Psoas muscle (tissue), 8 donors: Measurements from ENCODE around the gene ENTPD6. TPM values are rescaled to one million over a fixed set of nuclear protein-coding genes. Genes with fewer than 3 reads are reported as not detected.
"Not testable (repeated sequence)": the region's sequence is repeated elsewhere in the genome, so short reads cannot be mapped to it uniquely, and the experiment has no call there.

Experiments
- ATAC-seq, 4 donors: fragments of 200-7000 bp; cut with Tn5 transposase; one replicate each; pipeline ENCODE4 v1.9.1; 2020; ENCODE audit warnings: moderate library complexity in 3 of 4, mild to moderate bottlenecking in 2 of 4
- DNase-seq, 2 donors: peaks; one replicate each; pipeline ENCODE4 v3.0.0-alpha.2; 2020
- H3K27ac ChIP-seq: fragments of 200-600 bp; one replicate; pipeline ENCODE4 v1.8.0; 2022
- H3K27me3 ChIP-seq, 3 donors: fragments of 200-600 bp in 1 of 3; one replicate each; pipeline versions ENCODE4 v1.6.1 to v1.8.0; 2013 to 2022; ENCODE audit warnings: low read length in 2 of 3, mild to moderate bottlenecking in 2 of 3, moderate library complexity in 1 of 3; ENCODE audit not compliant: insufficient read depth in 3 of 3
- H3K36me3 ChIP-seq, 2 donors: fragments of 200-600 bp in 1 of 2; one replicate each; pipeline versions ENCODE4 v1.6.1 to v1.8.0; 2013 to 2022; ENCODE audit warnings: low read depth in 1 of 2, mild to moderate bottlenecking in 1 of 2, moderate library complexity in 1 of 2; ENCODE audit not compliant: insufficient read depth in 1 of 2
- H3K4me1 ChIP-seq: fragments of 200-600 bp; one replicate; pipeline ENCODE4 v1.8.0; 2022
- H3K4me3 ChIP-seq: fragments of 200-600 bp; one replicate; pipeline ENCODE4 v1.8.0; 2022; ENCODE audit warnings: mild to moderate bottlenecking
- H3K9me3 ChIP-seq: fragments of 200-600 bp; one replicate; pipeline ENCODE4 v1.8.0; 2022
- CTCF ChIP-seq: fragments of 200-600 bp; IDR thresholded peaks from one replicate; pipeline ENCODE4 v1.8.0; 2022; ENCODE audit warnings: antibody characterized with exemption
- WGBS, 3 donors: extraction: QIAGEN DNeasy Blood & Tissue Kit; methylation state at CpG; one replicate each; pipeline versions ENCODE4 v1.1.6 to v1.1.7; 2013; 5-methylcytosine and 5-hydroxymethylcytosine counted together
- intact Hi-C, 2 donors: fragments of 100-400 bp; cut with DNase I; formaldehyde crosslinking; loops; one replicate each; pipeline versions ENCODE4 v1.11.0 to v1.14.2; 2022
- polyA plus RNA-seq, 3 donors: library from polyadenylated mRNA; stranded (reverse); fragments of 200-250 nt; gene quantifications; one replicate each; pipeline ENCODE4 v1.2.3, GENCODE V29; 2013
- total RNA-seq, 4 donors: library from RNA; stranded (reverse); fragmentation: NEBNext Ultra II Directional in 2 of 4; extraction: Animal tissue kit (Norgen Biotek cat#: 25700) in 2 of 4; gene quantifications; one replicate each; pipeline versions ENCODE4 v1.2.1 to v1.2.4, GENCODE V29; 2021 to 2023
- donor health status: healthy with polysubstance abuse.
- donor health status: DM: no; HTN: no; CAD: no; lungs with moderate emphysema.
- donor health status: Bipolar disorder and iron deficiency.
- donor health status: healthy.
- donor health status: DM: yes; HTN: yes; CAD: no.
- donor health status: DM: no; HTN: no; CAD: no.
- donor health status: DM: no; HTN: no; CAD: no.
- donor health status: DM: yes; HTN: yes; CAD: no.

The ENTPD6 gene
- total and polyA plus RNA-seq, 7 donors = 28.7 to 65.3 (median 38.9) TPM

- DNase-seq (no peak), ATAC-seq (no peak)
- H3K9me3 ChIP-seq = no peaks in the 10 kb centered on the region
- H3K27ac ChIP-seq = no peak overlapping the region
- intact Hi-C loops = no loop called here
- H3K4me3 ChIP-seq = no peak overlapping the region
- no peak for TF ChIP-seq CTCF
- H3K36me3 ChIP-seq = no peaks in the 10 kb centered on the region
- H3K27me3 ChIP-seq = no peaks in the 10 kb centered on the region
- H3K4me1 ChIP-seq = no peaks in the 10 kb centered on the region
These were observed 30.4 kb upstream of the ENTPD6 start for GRCh38 chr20:25165128-25165527.

- H3K27me3 ChIP-seq, ATAC-seq, H3K9me3 ChIP-seq, H3K36me3 ChIP-seq, H3K27ac ChIP-seq, H3K4me1 ChIP-seq, intact Hi-C loops, H3K4me3 ChIP-seq, DNase-seq: not testable (repeated sequence)
- WGBS, 3 donors = 45 to 59% (median 57%) methylated on average over 2 of the region's 2 CpGs
These were observed 29.3 kb upstream of the ENTPD6 start for GRCh38 chr20:25166105-25166782.

GRCh38 chr20:25173321-25173720 lies 22.2 kb upstream of the ENTPD6 start:
- no peaks in the 10 kb centered on the region for H3K9me3 ChIP-seq

GRCh38 chr20:25173886-25174308 lies 21.6 kb upstream of the ENTPD6 start:
- H3K27ac ChIP-seq = no peak overlapping the region
- no peaks in the 10 kb centered on the region for H3K27me3 ChIP-seq
- peaks cover 5% of the 10 kb centered on the region for H3K4me1 ChIP-seq
- no peaks in the 10 kb centered on the region for H3K36me3 ChIP-seq
- no peaks in the 10 kb centered on the region for H3K9me3 ChIP-seq
- H3K4me3 ChIP-seq = no peak overlapping the region
- intact Hi-C loops = no loop called here
- ATAC-seq = no peak
- no peak for TF ChIP-seq CTCF
- no peak for DNase-seq

More at GRCh38 chr20:25173321-25173720, 22.2 kb upstream of the ENTPD6 start:
- WGBS, 3 donors = 46 to 53% (median 52%) methylated on average over 2 of the region's 2 CpGs
- H3K27me3 ChIP-seq = no peaks in the 10 kb centered on the region
- H3K27ac ChIP-seq = no peak overlapping the region
- no peak for ATAC-seq
- H3K4me3 ChIP-seq = no peak overlapping the region
- H3K36me3 ChIP-seq = no peaks in the 10 kb centered on the region
- TF ChIP-seq CTCF = no peak
- no peaks in the 10 kb centered on the region for H3K4me1 ChIP-seq
- DNase-seq = no peak
- intact Hi-C loops = no loop called here

- H3K4me3 ChIP-seq = no peak overlapping the region
- no peak overlapping the region for H3K27ac ChIP-seq
- H3K4me1 ChIP-seq = peaks cover 5% of the 10 kb centered on the region
- 66 to 86% (median 79%) methylated on average over 3 of the region's 3 CpGs for WGBS, 3 donors
- DNase-seq (no peak), ATAC-seq (no peak)
- intact Hi-C loops = loop anchor here (5.0 kb wide), 3 partner anchors 94 to 179 kb away; partner anchors contain the start of gene VSX1 (in 1 of the 2)
- H3K27me3 ChIP-seq = no peaks in the 10 kb centered on the region
- no peaks in the 10 kb centered on the region for H3K36me3 ChIP-seq
- no peaks in the 10 kb centered on the region for H3K9me3 ChIP-seq
- TF ChIP-seq CTCF = no peak
These were observed 19.3 kb upstream of the ENTPD6 start for GRCh38 chr20:25176184-25176583.
